ENCODE measurements around the gene CDCP2.

DNA sequence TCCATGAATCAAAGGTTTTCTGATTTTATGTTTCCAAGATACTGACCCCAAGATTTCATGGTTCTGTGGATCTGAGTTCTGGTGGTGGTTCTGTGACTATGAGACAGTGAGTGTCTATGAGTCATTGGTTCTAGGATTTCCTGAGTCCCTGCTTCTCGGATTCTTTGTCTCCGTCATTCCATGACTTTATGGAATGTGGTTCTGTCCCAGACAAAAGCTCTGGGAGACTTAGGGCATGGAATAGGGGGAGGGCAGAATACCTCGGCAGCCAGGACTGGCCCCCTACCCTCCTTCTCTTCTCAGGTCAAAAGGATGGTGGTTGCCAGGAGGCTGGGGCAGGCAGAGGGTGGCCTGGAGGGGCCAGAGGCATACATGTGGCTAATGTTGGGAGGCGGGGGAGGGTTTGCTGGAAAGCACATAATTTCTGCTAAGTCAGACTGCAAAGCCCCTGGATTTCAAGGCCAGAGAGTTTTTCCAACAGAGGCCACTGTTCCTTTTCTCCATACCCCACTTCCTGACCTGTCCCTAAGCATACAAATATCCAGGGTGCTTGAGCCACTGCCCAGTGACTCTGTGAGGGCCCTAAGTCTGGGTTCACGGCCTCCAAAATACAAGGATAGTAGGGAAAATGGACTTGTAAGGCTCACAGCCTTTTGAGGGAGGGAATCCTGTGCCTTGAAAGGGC lies 17.2 kb downstream of the CDCP2 start:
- TF ChIP-seq, protein P1, sequence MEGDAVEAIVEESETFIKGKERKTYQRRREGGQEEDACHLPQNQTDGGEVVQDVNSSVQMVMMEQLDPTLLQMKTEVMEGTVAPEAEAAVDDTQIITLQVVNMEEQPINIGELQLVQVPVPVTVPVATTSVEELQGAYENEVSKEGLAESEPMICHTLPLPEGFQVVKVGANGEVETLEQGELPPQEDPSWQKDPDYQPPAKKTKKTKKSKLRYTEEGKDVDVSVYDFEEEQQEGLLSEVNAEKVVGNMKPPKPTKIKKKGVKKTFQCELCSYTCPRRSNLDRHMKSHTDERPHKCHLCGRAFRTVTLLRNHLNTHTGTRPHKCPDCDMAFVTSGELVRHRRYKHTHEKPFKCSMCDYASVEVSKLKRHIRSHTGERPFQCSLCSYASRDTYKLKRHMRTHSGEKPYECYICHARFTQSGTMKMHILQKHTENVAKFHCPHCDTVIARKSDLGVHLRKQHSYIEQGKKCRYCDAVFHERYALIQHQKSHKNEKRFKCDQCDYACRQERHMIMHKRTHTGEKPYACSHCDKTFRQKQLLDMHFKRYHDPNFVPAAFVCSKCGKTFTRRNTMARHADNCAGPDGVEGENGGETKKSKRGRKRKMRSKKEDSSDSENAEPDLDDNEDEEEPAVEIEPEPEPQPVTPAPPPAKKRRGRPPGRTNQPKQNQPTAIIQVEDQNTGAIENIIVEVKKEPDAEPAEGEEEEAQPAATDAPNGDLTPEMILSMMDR (conservative IDR thresholded peaks at IDR 0.05): no peak
- TF ChIP-seq EZH2 (IDR thresholded peaks at IDR 0.05; ENCODE audit: low read depth): no peak

Measured in PC-9 (cell line).